Measurements from ENCODE around the gene PKP3. TPM values are rescaled to one million over a fixed set of nuclear protein-coding genes. Genes with fewer than 3 reads are reported as not detected.

Gene PKP3
- total and polyA plus RNA-seq, 8 donors = 11.0 to 48.6 (median 13.9) TPM

GRCh38 chr11:437228-437870, 43.3 kb downstream of the PKP3 start:
- peak in 1 of 4 donors; percentile 63 for DNase-seq
- H3K36me3 ChIP-seq = no peaks in the 10 kb centered on the region
- no peak overlapping the region for H3K4me3 ChIP-seq
- H3K4me1 ChIP-seq = peaks cover 0 to 18% of the 10 kb centered on the region in 2 donors
- no peak overlapping the region for H3K27ac ChIP-seq
- ATAC-seq = no peak
- intact Hi-C loops (cut with DNase I) = no loop called here
- peaks cover 0 to 22% of the 10 kb centered on the region in 2 donors for H3K27me3 ChIP-seq
- no peaks in the 10 kb centered on the region for H3K9me3 ChIP-seq
- no peak for TF ChIP-seq CTCF (IDR thresholded peaks at IDR 0.05)

- TF ChIP-seq CTCF (IDR thresholded peaks at IDR 0.05) = no peak
- H3K9me3 ChIP-seq = no peaks in the 10 kb centered on the region
- no peak overlapping the region for H3K27ac ChIP-seq
- peaks cover 0 to 18% of the 10 kb centered on the region in 2 donors for H3K4me1 ChIP-seq
- DNase-seq (peak in 1 of 4 donors; percentile 63), ATAC-seq (no peak)
- intact Hi-C loops (cut with DNase I) = no loop called here
- no peaks in the 10 kb centered on the region for H3K36me3 ChIP-seq
- no peak overlapping the region for H3K4me3 ChIP-seq
- peaks cover 0 to 27% of the 10 kb centered on the region in 2 donors for H3K27me3 ChIP-seq
These were observed 44.3 kb downstream of the PKP3 start for GRCh38 chr11:438101-438844.

GRCh38 chr11:439315-440064, 45.5 kb downstream of the PKP3 start:
- H3K27ac ChIP-seq = no peak overlapping the region
- DNase-seq = peak in 1 of 4 donors; percentile 78
- H3K4me3 ChIP-seq = no peak overlapping the region
- no peaks in the 10 kb centered on the region for H3K9me3 ChIP-seq
- ATAC-seq = no peak
- peaks cover 0 to 21% of the 10 kb centered on the region in 2 donors for H3K4me1 ChIP-seq
- no peaks in the 10 kb centered on the region for H3K36me3 ChIP-seq
- no peak for TF ChIP-seq CTCF (IDR thresholded peaks at IDR 0.05)
- intact Hi-C loops (cut with DNase I) = no loop called here
- H3K27me3 ChIP-seq = peaks cover 0 to 37% of the 10 kb centered on the region in 2 donors

- Histone ChIP-seq H3K27me3 (peaks cover 0 to 37% of the 10 kb centered on the region in 2 donors), H3K4me3 (no peak overlapping the region), H3K36me3 (no peaks in the 10 kb centered on the region), H3K27ac (no peak overlapping the region), H3K9me3 (no peaks in the 10 kb centered on the region), H3K4me1 (peaks cover 2 to 25% of the 10 kb centered on the region in 2 donors)
- ATAC-seq (no peak), DNase-seq (peak in 1 of 4 donors; percentile 72)
- intact Hi-C loops (cut with DNase I) = no loop called here
- TF ChIP-seq CTCF (IDR thresholded peaks at IDR 0.05) = no peak
These were observed 46.3 kb downstream of the PKP3 start for GRCh38 chr11:440065-441042.
